Thoracic aorta (tissue), 2 donors: Measurements from ENCODE around the gene ABCD1. TPM values are rescaled to one million over a fixed set of nuclear protein-coding genes. Genes with fewer than 3 reads are reported as not detected.
A peak's percentile ranks its signal among the peaks of the same experiment; 100 is the strongest.
"Not testable (repeated sequence)": the region's sequence is repeated elsewhere in the genome, so short reads cannot be mapped to it uniquely, and the experiment has no call there.

Source experiments
- ATAC-seq: fragments of 150-250 bp; one replicate; pipeline ENCODE4 v1.8.0; 2017; ENCODE audit warnings: low read depth; ENCODE audit not compliant: insufficient number of reproducible peaks, low FRiP score
- DNase-seq: peaks from one replicate; pipeline ENCODE4 v3.0.0-alpha.2; 2020; ENCODE audit warnings: low spot score
- H3K27ac ChIP-seq, 2 donors: fragments of 200-600 bp; sonication (generic); 1 replicate in 1 of 2; 2 replicates in 1 of 2; pipeline ENCODE4 v1.5.1; 2016; ENCODE audit warnings: mild to moderate bottlenecking in 2 of 2, moderate library complexity in 2 of 2
- H3K27me3 ChIP-seq: fragments of 200-600 bp; sonication (generic); replicated peaks from 2 replicates; pipeline ENCODE4 v1.6.0; 2016; ENCODE audit warnings: mild to moderate bottlenecking; ENCODE audit not compliant: insufficient read depth
- H3K36me3 ChIP-seq: fragments of 200-600 bp; sonication (generic); one replicate; pipeline ENCODE4 v1.5.1; 2016
- H3K4me1 ChIP-seq, 2 donors: fragments of 200-600 bp; sonication (generic); 1 replicate in 1 of 2; 2 replicates in 1 of 2; pipeline versions ENCODE4 v1.5.1 to v1.6.0; 2016; ENCODE audit warnings: low read depth in 2 of 2, mild to moderate bottlenecking in 1 of 2; ENCODE audit not compliant: control insufficient read depth in 1 of 2
- H3K4me3 ChIP-seq: fragments of 200-600 bp; sonication (generic); 2 replicates; pipeline ENCODE4 v1.5.1; 2016; ENCODE audit warnings: mild to moderate bottlenecking
- H3K9me3 ChIP-seq: fragments of 200-600 bp; sonication (generic); 2 replicates; pipeline ENCODE4 v1.5.1; 2016
- CTCF ChIP-seq: fragments of 200-600 bp; sonication (generic); IDR thresholded peaks from one replicate; pipeline ENCODE4 v1.5.1; 2019; ENCODE audit warnings: antibody characterized with exemption
- total RNA-seq, 2 donors: library from RNA; depleted of rRNA; stranded (reverse); fragments of >200 nt; gene quantifications; one replicate each; pipeline versions ENCODE4 v1.1.0 to v1.2.3, GENCODE V29; 2016

ABCD1 gene
- total RNA-seq, 2 donors from 2014 or later = 24.3 to 40.6 TPM

- no peak overlapping the region for H3K4me3 ChIP-seq
- peaks cover 3% of the 10 kb centered on the region for H3K36me3 ChIP-seq
- DNase-seq (no peak), ATAC-seq (no peak)
- H3K27me3 ChIP-seq = no peaks in the 10 kb centered on the region
- peaks cover 0 to 8% of the 10 kb centered on the region in 2 donors for H3K4me1 ChIP-seq
- no peaks in the 10 kb centered on the region for H3K9me3 ChIP-seq
- H3K27ac ChIP-seq = no peak overlapping the region
- no peak for TF ChIP-seq CTCF
Measured at GRCh38 chrX:153702336-153703035, 22.2 kb upstream of the ABCD1 start.

GRCh38 chrX:153703036-153703370 is 21.7 kb upstream of the ABCD1 start:
- H3K27ac ChIP-seq = no peak overlapping the region
- H3K9me3 ChIP-seq = no peaks in the 10 kb centered on the region
- TF ChIP-seq CTCF = no peak
- peaks cover 0 to 8% of the 10 kb centered on the region in 2 donors for H3K4me1 ChIP-seq
- no peak overlapping the region for H3K4me3 ChIP-seq
- no peak for DNase-seq
- no peaks in the 10 kb centered on the region for H3K27me3 ChIP-seq
- ATAC-seq = no peak
- peaks cover 3% of the 10 kb centered on the region for H3K36me3 ChIP-seq

- H3K9me3 ChIP-seq = no peaks in the 10 kb centered on the region
- no peak overlapping the region for H3K4me3 ChIP-seq
- ATAC-seq = no peak
- H3K36me3 ChIP-seq = peaks cover 3% of the 10 kb centered on the region
- no peak overlapping the region for H3K27ac ChIP-seq
- no peak for DNase-seq
- peaks cover 0 to 8% of the 10 kb centered on the region in 2 donors for H3K4me1 ChIP-seq
- no peak for TF ChIP-seq CTCF
- H3K27me3 ChIP-seq = no peaks in the 10 kb centered on the region
Measured at GRCh38 chrX:153704021-153704526, 20.6 kb upstream of the ABCD1 start.

DNA sequence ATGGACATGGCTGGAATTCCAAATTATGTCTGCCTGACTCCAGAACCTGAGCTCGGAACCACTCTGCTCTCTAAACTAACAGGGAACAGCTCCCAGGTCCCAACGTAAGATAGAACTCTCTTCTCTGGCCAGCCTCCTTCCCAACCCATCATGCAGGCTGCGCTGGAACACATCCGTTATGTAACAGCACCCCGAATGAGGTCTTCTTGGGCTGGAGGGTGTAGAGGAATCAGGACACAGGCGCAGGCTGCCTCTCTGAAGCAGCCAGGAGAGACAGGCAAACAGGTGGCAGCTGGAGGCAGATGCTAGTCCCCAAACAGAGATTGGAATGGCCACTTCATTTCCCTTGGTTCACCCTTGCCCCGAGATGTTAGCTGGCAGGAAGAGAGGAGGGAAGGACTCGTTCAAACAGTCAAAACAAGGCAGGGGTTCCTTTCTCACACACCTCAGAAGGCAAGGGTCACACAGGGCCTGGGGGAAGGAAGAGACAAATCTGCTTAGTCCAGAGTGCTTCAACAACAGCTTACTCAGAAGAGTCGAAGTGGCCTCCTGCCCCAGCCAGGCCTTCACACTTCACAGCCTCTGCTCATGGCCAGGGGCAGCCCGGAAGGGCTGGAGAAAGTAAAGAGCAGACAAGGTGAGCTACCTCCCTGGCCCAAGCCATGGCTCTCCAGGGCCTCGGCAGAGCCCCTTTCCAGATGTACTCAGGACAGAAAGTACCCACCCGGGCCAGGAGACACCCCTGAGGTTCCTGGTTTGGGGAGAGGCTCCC is 19.8 kb upstream of the ABCD1 start:
- H3K27me3 ChIP-seq, DNase-seq, H3K4me1 ChIP-seq, H3K9me3 ChIP-seq, H3K36me3 ChIP-seq, H3K4me3 ChIP-seq, ATAC-seq: not testable (repeated sequence)
- peak overlapping the region in 1 of 2 donors; percentile 49 for H3K27ac ChIP-seq

- ATAC-seq, H3K36me3 ChIP-seq: not testable (repeated sequence)
Measured at GRCh38 chrX:153705403-153706060, 19.1 kb upstream of the ABCD1 start.

GRCh38 chrX:153706799-153707198 is 17.9 kb upstream of the ABCD1 start:
- no peaks in the 10 kb centered on the region for H3K9me3 ChIP-seq
- no peak overlapping the region for H3K4me3 ChIP-seq
- H3K36me3 ChIP-seq = peaks cover 2% of the 10 kb centered on the region
- no peaks in the 10 kb centered on the region for H3K27me3 ChIP-seq
- DNase-seq (no peak), ATAC-seq (no peak)
- TF ChIP-seq CTCF = no peak
- H3K27ac ChIP-seq = no peak overlapping the region
- H3K4me1 ChIP-seq = peaks cover 0 to 8% of the 10 kb centered on the region in 2 donors

More at GRCh38 chrX:153705403-153706060, 19.1 kb upstream of the ABCD1 start:
- H3K27me3 ChIP-seq, H3K4me3 ChIP-seq, H3K9me3 ChIP-seq, DNase-seq, H3K4me1 ChIP-seq: not testable (repeated sequence)
- H3K27ac ChIP-seq = peak overlapping the region in 1 of 2 donors; percentile 49
